HG03354 (cell line): ENCODE results near the gene NTN4.
"Not testable (repeated sequence)": the region's sequence is repeated elsewhere in the genome, so short reads cannot be mapped to it uniquely, and the experiment has no call there.

ENCODE experiments used
- ATAC-seq: cut with Tn5 transposase; IDR thresholded peaks from one replicate; pipeline ENCODE4 v1.9.1; 2021; ENCODE audit warnings: mild to moderate bottlenecking; ENCODE audit not compliant: unreplicated experiment, poor library complexity, severe bottlenecking

NTN4 gene

DNA sequence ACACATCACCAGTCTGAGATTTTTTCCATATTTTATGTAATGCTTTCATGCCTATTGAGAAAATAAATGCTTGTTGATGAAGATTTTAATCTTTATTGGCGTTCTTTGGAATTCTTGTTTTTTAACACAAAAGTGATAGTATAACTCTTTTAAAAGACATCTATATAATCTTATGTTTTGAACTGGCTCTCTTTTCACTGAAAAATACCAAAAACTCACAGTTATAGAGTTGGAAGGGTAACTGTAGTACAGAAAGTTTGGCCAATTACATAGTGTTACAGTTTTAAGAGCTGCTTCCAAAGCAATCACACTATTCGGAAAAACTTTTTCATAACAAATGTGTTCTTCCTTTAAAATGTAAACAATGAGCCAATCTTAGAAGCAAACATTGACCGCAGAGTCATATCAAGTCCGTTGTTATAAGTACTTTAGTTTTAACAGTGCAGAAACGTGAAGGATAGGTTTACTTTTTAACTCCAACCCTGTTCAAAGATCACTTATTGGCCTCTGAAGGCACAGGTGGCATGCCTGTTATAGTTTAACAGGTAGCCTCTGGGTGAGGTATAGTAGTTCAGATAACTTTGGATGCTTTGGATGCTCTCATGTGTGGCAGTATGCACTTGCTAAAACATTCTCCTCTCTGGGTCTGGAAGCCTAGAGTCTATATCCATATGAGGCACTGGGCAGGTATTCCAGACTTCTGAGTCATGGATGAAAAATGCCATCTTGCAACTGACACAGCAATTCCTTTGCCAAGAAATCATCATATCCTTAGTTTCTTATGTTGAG is 12.1 kb upstream of the NTN4 start:
- no peak for ATAC-seq

DNA sequence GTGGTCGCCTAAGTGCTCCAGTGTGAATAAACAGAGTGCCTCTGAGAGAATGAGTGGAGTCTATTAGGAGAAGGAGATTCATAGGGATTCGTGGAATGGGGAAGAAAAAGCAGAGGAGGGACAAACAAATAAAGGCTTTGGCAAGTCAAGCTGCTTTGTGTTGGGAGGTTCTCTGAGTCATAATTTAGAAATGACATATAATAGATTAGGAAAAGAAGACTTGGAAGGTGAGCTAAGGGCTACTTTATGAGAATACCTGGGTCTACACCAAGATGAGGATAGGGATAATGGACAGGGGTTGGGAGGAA is 6.4 kb upstream of the NTN4 start:
- ATAC-seq = no peak

DNA sequence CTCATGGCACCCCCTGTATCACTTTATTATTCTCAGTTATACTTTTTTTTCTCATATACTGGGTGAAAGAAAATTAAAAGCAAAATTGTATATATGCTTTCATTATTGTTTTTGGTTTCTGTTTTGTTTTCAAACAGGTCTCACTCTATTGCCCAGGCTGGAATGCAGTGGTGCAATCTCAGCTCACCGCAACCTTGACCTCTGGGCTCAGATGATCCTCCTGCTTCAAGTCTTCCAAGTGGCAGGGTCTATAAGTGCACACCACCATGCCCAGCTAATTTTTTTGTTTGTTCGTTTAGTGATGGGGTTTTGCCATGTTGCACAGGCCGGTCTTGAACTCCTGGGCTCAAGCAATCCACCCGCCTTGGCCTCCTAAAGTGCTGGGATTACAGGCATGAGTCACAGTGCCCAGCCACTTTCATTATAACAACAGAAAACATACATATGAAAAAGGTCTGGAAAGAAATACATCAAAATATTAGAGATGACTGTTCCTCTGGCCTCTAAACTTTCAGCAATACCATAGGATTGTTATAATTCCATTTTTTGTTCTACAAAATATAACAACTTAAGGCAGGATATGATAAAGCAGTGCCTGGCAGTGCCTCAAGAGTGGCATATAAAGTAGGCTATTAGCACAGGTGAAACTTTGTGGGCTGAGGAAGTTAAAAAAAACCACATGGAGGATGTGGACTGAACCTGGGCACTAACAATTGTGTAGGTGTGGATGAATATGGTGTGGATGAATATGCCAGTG is 5.8 kb upstream of the NTN4 start:
- ATAC-seq = no peak

DNA sequence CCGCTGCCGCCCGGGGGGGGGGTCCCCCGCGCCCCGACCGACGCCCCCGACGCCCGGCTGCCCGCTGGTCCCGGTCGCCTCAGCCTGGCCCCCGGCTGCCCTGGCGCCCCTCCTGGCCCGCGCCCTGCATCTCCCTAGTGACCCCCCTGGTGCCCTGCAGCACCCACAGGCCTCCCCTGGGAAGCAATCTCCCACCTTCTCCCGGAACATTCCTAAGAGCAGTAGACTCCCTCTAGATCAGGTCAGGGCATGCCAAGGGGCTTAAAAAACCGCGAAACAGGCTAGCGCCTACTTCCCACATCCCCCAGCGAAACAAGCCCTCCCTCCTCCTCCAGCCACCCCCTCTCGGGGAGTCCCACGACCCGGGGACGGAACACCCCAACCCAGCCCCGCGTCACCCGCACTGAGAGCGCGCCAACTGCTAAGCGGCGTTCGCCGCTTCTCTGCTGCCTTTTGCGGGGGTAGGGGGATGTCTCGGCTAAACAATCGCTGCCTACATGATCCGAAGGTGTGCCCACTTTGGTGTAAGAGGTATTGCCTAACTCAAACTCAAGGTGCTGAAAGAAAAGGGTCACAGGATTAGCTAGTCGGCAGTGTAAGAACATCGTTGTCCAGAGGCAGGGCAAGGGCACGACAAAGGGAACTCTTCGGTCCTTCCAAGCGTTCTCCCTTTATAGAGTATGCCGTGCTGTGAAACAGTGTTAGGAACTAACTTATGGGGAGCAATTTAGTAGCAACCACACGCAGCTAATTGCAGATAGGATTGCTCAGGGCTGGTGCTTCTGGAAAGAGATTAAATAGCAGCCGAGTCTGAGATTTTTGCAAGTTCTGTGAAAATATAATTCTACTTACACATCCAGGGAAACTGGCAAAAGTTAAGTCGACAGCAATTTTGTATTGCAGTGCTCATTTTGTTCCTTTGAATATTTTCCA is 619 bp upstream of the NTN4 start:
- no peak for ATAC-seq

DNA sequence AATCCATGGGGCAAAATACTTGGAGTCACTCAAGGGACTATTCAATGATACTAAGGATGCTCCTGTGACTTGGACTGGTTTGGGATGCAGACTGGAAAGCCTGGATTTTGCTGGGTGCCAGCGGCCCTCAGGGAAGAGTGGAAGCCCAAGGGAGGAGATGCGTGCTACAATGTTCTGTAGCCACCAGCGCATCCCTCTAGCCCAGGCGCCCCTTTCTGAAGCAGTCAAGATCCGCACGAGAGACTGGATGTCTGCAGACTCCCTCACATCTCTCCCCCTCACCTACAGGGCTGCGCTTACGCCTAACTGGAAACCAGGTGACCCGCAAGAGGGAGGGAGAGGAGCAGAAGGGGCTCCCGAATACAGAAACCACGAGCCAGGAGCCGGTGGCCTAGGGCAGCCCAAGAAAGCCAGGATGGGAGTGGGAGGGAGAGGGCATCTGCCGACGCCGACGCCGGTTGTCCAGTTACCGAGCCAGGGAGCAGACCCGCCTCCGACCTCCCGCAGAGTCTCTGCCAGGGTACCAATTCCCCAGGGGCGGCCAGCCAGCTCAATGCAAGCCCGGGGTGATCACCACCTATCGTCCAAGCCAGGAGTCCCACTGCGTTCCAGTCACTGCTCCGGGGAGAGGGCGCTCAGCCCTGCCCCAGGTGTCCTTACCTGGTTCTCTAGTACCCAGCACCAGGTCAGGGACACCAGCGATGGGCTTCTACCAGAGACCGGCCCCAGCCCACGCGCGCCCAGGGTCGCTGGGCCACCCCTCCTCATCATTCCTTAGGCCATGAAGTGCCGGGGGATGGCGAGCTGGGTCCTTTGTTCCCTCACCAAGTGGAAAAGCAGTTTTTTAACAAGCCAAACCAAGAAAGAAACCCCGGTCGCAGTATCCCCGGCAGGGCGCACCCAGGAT is 1.2 kb downstream of the NTN4 start:
- ATAC-seq = no peak

DNA sequence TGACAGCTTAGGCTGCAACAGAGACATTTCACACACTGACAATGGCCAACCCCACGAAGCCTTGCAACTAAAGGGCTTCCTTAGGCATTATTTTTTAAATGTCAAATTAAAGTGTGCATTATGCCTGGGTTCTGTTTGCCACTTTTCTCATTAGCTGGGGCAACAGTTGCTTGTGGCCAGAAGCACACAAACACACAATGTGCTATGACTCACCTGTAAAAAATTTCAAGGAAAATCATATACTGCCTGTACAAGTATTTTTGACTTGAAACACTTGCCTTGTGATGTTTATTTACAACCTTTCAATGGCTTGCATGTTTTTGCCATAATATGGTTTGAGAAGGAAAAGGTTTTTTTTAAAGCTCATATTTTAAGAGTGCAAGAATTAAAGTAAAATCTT is 1.9 kb downstream of the NTN4 start:
- ATAC-seq = no peak

DNA sequence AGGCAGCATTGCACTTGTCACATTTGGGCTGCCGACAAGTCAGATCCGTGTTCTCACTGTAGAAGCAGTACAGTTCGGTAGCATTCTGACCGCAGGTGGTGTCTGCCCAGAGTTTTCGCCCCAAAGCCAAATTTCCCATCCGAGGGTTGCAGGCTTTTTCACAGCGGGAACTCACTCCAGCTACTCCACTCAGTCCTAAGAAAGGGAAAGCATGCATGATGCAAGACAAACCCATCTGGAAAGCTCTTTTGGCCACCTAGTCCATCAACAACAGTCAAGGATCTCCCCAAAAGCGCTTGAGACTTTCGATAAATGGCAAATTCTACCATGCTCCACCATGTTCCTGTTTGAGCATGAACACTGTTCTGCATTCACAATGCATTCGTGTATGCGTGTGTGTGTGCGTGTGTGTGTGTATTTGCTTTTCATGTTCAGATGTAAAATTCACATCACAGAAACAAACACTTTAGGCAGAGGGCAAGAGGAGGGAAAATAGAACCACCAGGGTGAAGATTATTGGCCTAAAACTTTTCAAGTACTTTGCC is 3.2 kb downstream of the NTN4 start:
- ATAC-seq = no peak

DNA sequence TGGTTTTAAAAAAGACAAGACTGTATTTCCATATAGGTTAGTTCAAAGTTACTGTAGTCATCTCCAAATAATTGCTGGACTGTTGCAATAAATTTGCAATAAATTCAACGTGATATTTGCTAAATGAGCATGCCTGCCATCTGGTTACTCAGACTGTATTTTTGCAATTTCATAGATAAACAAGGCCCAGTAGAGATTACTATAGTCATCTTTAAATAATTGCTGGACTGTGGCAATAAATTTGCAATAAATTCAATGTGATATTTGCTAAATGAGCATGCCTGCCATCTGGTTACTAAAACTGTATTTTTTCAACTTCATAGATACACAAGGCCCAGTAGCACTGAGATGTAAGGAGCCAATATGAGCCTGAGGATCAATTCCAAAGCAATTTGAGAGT is 5.6 kb downstream of the NTN4 start:
- no peak for ATAC-seq

DNA sequence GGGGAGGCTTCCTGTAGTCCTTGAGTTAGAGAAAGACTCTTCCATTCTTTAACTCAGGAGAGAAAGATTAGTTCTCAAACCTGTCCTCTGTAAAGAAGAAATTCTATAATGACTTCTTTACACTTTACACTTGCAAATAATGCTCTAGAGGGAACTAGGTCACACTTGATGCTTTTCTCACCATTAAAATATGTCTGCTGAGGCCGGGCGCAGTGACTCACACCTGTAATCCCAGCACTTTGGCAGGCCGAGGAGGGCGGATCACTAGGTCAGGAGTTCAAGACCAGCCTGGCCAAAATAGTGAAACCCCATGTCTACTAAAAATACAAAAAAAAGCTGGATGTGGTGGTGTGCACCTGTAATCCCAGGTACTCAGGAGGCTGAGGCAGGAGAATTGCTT is 6.3 kb downstream of the NTN4 start:
- no peak for ATAC-seq

DNA sequence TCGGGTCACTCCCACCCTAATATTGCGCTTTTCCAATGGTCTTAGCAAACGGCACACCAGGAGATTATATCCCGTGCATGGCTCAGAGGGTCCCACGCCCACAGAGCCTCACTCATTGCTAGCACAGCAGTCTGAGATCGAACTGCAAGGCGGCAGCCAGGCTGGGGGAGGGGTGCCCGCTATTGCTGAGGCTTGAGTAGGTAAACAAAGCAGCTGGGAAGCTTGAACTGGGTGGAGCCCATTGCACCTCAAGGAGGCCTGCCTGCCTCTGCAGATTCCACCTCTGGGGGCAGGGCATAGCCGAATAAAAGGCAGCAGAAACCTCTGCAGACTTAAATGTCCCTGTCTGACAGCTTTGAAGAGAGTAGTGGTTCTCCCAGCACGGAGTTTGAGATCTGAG is 15.1 kb downstream of the NTN4 start:
- ATAC-seq = not testable (repeated sequence)

DNA sequence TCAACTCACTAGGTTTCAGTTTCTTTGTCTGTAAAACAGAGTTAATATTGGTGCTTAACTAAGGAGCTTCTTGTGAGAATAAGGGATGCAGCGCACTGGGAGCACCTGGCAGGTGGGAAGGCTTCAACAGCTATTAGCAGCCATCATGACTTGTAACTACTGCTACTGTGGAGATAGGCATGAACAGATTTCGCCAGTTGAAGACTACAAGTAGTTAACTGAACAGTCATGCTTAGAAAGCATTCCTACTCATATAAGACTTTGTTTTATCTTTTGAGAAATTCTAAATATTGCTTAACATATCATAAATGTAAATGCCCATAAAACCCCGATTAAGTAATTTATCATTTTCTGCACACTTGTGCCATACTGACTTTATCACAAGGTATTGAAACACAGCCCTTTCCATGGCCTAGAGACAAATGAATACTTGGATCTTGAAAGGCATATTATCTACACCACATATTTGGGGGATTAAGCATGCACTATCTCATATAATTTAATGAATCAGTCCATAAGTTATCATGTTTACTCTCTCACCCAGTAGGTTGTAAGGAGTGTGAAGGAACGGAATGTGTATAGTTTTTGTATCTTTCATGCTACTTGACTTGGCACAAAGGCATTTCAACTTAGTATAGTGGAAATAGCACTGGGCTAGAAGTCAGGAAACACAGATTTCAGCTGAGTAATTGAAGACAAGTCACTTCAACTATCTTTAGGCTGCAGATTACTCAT is 16.1 kb downstream of the NTN4 start:
- no peak for ATAC-seq

DNA sequence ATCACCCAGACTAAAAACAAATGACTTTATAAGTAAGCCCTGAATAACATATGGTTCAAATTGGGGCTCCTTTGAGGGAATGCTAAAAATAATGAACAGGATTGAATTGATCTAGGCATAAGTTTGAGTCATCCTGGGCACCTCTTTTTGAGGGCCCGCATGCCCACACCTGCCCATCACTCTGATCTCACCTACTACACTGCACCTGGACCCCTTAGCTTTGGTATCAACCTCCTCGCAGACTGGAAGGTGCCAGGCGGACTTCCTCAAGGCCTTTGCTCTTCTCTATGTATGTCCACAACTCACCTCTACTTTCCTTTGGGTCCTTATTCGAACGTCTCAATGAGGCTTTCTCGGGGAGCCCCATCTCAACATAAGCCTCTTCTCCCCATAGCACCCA is 17.2 kb downstream of the NTN4 start:
- ATAC-seq = no peak

DNA sequence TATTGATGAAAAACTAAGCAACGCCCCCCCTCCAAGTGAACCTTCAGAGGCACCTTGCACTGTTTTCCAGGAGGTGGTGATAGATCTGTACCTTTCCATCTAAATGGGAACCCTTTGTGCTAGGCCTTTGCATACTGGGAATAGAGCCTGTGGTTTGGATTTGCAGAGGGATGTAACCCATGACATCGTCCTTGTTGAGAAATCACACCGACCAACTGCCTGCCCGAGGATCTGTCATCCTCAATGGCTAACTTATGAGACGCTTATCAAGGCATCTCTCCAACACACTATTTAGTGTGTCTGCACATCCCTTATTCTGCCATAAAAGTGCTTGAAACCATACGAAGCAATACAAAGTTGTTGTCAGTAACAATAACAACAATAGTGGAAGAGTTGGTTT is 22.9 kb downstream of the NTN4 start:
- ATAC-seq = no peak

DNA sequence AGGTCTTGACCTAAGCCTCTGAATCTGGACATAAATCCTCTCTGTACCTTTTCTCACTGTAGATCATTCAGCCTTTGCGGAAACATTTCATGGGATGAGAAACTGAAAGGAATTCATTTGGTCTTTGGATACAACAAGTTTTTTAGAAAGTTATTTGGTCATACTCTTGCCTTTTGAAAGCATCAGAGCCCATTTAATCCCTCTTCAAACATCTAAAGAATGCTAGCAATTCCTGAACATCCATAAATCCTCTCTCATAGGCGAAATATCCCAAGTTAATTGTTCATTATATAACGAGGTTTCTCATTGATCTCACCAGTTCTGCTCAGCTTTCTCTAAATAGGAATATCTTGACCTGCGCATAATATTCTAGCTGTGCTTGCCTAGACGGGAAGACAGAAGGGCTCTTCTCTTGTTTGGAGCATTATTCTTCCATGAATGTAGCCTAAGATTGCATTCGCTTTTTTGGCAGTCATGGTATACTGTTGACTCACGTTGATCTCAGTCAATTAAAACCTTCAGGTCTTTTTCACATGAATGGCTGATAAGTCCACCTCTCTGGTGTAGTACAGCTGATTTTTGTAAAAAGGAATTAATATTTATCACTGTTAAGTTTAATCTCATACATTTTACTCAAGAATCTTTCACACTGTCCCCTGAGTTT is 24.1 kb downstream of the NTN4 start:
- no peak for ATAC-seq

DNA sequence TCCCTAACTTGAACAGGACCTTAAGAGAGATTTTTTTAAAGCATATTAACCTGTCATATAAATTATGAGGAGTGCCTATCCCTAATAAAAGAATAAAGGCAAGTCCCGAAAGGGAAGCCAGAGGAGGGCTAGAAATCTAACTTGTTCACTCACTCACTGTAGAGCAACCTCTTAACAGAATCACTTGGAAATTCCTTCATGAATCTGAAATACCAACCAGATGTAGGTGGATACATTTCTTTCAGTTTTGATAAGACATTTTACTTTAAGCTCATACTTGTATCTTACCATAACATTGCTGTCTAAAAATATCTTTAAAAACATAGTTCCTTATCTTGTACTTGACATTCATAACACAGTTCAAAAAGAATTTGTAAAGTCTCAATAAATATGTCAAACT is 25.7 kb downstream of the NTN4 start:
- ATAC-seq = no peak

DNA sequence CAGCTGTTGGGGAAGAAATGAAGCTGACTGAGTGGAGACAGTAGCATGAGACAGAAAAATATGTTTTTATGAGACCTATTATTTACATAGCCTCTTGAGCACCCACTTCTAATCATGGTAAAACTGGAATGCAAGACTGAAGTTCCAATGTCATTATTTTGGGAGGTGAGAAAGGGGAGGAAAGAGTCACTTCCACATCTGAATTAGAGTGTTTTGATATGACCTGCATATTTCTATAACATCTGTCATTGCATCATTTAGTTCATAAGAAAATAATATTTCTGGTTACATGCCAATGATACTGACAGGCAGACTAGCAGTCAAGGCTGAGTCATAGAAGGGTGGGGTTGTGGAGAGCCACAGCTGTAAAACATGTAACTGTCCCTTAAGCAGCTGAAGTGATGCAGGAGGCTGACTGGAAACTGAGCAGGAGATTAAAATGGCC is 26.7 kb downstream of the NTN4 start:
- ATAC-seq = no peak

DNA sequence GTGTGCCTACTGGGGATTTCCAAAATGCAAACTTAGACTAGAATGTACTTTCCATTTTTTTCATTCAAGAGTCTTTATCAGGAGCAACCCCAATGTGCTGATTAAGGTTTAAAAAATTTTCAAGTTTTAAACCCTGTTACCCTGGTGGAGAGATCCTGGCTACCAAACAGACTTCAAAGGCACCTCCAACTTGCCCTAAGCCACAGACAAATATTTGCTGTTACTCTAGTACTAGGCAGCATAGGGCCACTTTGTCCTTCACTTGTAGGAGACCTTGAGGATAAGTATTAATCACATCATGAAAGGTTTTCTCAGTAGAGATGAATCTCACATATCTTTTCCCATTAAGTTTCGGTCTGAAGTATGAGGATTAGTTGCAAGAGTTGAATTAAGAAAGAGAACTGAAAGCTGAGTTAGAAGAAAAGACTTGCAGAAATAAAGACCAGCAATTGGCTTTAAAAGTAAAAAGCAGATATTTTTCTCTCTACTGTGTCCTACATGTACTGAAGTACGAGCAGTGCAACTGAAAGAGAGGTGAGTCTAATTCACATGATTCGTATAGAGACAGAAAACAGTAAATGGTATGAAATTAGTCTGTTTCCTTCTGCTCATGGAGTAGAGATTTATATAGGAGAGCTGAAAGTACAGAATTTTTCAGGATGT is 28.3 kb downstream of the NTN4 start:
- no peak for ATAC-seq

DNA sequence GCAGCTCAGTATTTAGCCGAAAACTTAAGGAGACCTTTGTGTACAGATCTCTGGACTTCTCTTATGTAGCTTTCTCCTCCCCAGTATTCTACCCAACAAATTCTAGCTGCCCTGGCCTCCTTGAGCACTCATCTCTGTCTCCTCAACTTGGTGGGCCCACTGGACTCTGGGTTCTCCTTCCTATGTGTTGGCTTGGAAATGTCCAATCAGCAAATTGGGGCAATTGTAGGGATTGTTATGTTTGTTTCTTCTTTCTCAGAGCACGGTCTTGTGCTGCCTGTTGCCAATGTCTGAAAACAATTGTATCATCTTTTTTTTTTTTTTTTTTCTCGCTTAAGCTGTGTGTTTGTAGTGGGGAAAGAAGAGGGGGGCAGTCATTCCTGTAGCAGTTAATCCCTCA is 30.2 kb downstream of the NTN4 start:
- ATAC-seq = no peak
